Tibial nerve (tissue), 4 donors: Measurements from ENCODE around the gene PLEKHS1. TPM values are rescaled to one million over a fixed set of nuclear protein-coding genes. Genes with fewer than 3 reads are reported as not detected.

ENCODE experiments used
- DNase-seq, 2 donors: peaks; one replicate each; pipeline ENCODE4 v3.0.0-alpha.2; 2019; ENCODE audit warnings: low spot score in 2 of 2
- H3K27ac ChIP-seq, 4 donors: fragments of 200-600 bp; sonication (generic) in 3 of 4; one replicate each; pipeline ENCODE4 v1.5.1; 2017 to 2019; ENCODE audit warnings: mild to moderate bottlenecking in 1 of 4
- H3K27me3 ChIP-seq, 2 donors: fragments of 200-600 bp; sonication (generic) in 1 of 2; one replicate each; pipeline versions ENCODE4 v1.5.1 to v1.6.0; 2017 to 2019
- H3K36me3 ChIP-seq, 3 donors: fragments of 200-600 bp; sonication (generic); one replicate each; pipeline ENCODE4 v1.5.1; 2018 to 2019
- H3K4me1 ChIP-seq, 4 donors: fragments of 200-600 bp; sonication (generic) in 3 of 4; one replicate each; pipeline ENCODE4 v1.5.1; 2017 to 2019
- H3K4me3 ChIP-seq, 4 donors: fragments of 200-600 bp; sonication (generic) in 3 of 4; one replicate each; pipeline ENCODE4 v1.5.1; 2017 to 2019; ENCODE audit warnings: mild to moderate bottlenecking in 1 of 4, moderate library complexity in 1 of 4
- H3K9me3 ChIP-seq, 4 donors: fragments of 200-600 bp; sonication (generic) in 3 of 4; one replicate each; pipeline ENCODE4 v1.5.1; 2017 to 2019
- EP300 ChIP-seq, 2 donors: sonication (generic); formaldehyde crosslinking; IDR thresholded peaks; one replicate each; pipeline ENCODE4 v1.6.1; 2017; ENCODE audit warnings: antibody characterized with exemption in 2 of 2, mild to moderate bottlenecking in 1 of 2
- POLR2A ChIP-seq, 2 donors: fragments of 450-650 bp; IDR thresholded peaks; one replicate each; pipeline ENCODE4 v1.6.1; 2017; ENCODE audit warnings: antibody characterized with exemption in 2 of 2, mild to moderate bottlenecking in 2 of 2, moderate library complexity in 2 of 2
- WGBS, 2 donors: methylation state at CpG; one replicate each; pipeline ENCODE4 v1.1.5; 2018; 5-methylcytosine and 5-hydroxymethylcytosine counted together
- total RNA-seq, 4 donors: library from RNA; depleted of rRNA; stranded (reverse); fragments of >200 nt; gene quantifications; one replicate each; pipeline ENCODE4 v1.1.0, GENCODE V29; 2016
- TF ChIP-seq, protein P1 (sequence below), 5 experiments: fragments of 200-600 bp in 3 of 5; fragments of 450-650 bp in 2 of 5; sonication (generic) in 3 of 5; IDR thresholded peaks; one replicate each; pipeline ENCODE4 v1.5.1; 2016 to 2019; ENCODE audit warnings: antibody characterized with exemption in 5 of 5, mild to moderate bottlenecking in 3 of 5, moderate library complexity in 2 of 5

PLEKHS1 gene
- total RNA-seq, 4 donors from 2014 or later: not detected

DNA sequence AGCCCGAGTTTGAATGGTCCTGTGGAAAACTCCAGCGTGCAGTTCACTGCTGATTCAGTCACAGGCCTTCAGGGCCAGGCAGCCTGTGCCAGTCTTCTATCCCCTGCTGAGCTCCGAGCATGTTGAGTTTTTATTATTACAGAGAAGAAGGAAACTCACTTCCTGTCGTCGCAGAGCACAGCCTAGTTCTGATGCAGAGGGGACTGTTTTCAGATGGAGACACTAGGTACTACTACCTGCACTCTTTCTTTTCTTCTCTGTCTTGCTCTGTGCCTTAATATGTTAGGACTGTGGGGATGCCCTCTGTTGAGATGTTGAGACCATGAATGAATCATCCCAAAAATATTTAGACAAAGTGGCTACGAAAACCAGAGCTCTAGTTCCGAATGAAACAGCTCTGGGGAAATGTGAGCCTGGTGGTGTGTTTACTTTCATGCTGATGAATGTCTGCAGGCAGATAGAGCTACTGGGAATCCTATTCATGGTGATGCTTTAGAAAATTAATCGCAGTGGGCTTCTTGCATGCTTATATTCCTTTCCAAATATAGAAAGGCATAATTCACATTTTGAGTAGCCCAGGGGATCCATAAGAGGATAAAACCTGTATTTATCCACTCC lies 42.2 kb upstream of the PLEKHS1 start:
- Histone ChIP-seq H3K4me3 (no peak overlapping the region), H3K27me3 (no peaks in the 10 kb centered on the region), H3K4me1 (peaks cover 0 to 55% (median 4%) of the 10 kb centered on the region in 4 donors), H3K9me3 (no peaks in the 10 kb centered on the region), H3K27ac (no peak overlapping the region), H3K36me3 (peaks cover 0 to 18% (median 0%) of the 10 kb centered on the region in 3 donors)
- WGBS, 2 donors: 38 to 40% methylated on average over 8 of the region's 8 CpGs
- DNase-seq: no peak
- no peak for TF ChIP-seq EP300 (IDR thresholded peaks at IDR 0.05)
- no peak for TF ChIP-seq POLR2A (IDR thresholded peaks at IDR 0.05)
- TF ChIP-seq, protein P1, sequence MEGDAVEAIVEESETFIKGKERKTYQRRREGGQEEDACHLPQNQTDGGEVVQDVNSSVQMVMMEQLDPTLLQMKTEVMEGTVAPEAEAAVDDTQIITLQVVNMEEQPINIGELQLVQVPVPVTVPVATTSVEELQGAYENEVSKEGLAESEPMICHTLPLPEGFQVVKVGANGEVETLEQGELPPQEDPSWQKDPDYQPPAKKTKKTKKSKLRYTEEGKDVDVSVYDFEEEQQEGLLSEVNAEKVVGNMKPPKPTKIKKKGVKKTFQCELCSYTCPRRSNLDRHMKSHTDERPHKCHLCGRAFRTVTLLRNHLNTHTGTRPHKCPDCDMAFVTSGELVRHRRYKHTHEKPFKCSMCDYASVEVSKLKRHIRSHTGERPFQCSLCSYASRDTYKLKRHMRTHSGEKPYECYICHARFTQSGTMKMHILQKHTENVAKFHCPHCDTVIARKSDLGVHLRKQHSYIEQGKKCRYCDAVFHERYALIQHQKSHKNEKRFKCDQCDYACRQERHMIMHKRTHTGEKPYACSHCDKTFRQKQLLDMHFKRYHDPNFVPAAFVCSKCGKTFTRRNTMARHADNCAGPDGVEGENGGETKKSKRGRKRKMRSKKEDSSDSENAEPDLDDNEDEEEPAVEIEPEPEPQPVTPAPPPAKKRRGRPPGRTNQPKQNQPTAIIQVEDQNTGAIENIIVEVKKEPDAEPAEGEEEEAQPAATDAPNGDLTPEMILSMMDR (IDR thresholded peaks at IDR 0.05): no peak

DNA sequence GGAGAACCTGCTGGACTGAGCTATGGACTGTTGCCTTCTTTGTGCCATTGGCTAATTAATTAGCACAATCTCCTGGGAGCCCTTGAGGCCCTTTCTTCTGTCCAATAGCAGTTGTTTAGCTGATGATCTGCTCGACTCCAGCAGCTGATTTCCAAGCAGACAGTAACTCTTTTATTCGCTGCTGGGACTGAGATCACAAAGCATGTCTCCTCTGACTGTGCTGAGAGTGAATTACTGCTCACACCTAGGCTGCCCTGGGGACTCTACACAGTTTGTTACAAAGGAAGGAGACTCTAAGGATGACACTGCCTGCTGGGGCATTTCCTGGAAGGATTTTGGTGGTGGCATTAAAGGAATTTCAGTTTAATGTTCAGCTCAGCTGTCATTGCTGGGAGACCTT lies 40.3 kb upstream of the PLEKHS1 start:
- 28 to 48% methylated on average over 2 of the region's 2 CpGs for WGBS, 2 donors
- H3K27ac ChIP-seq: no peak overlapping the region

DNA sequence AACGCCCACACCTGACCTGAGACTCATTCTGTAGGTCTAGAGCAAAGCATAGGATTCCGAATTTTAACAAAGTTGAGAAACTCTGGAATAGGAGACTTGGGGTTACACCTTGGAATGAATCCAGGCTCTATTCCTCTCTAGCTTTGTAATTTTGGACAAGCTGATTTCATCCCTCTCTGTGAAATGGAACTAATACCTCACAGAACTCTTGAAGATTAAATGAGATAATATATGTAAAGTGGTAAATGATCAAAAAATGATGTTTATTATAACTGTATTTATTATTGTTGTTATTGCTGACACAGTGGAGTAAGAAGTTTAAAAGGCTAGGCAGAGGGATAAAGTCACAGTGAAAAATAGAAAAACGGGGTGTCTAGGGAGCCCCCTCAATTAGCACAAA lies 39.5 kb upstream of the PLEKHS1 start:
- H3K27me3 ChIP-seq: no peaks in the 10 kb centered on the region
- DNase-seq: no peak
- 91 to 94% methylated on average over 3 of the region's 3 CpGs for WGBS, 2 donors
- TF ChIP-seq POLR2A (IDR thresholded peaks at IDR 0.05) (no peak), EP300 (IDR thresholded peaks at IDR 0.05) (no peak)
- TF ChIP-seq, protein P1 (IDR thresholded peaks at IDR 0.05): no peak
- no peaks in the 10 kb centered on the region for H3K9me3 ChIP-seq
- H3K4me3 ChIP-seq: no peak overlapping the region
- H3K4me1 ChIP-seq: peaks cover 0 to 33% (median 0%) of the 10 kb centered on the region in 4 donors
- no peak overlapping the region for H3K27ac ChIP-seq
- peaks cover 0 to 37% (median 0%) of the 10 kb centered on the region in 3 donors for H3K36me3 ChIP-seq

More for the DNA sequence above, 40.3 kb upstream of the PLEKHS1 start:
- Histone ChIP-seq H3K4me1 (peaks cover 0 to 41% (median 1%) of the 10 kb centered on the region in 4 donors), H3K27me3 (no peaks in the 10 kb centered on the region), H3K4me3 (no peak overlapping the region), H3K9me3 (no peaks in the 10 kb centered on the region), H3K36me3 (peaks cover 0 to 35% (median 0%) of the 10 kb centered on the region in 3 donors)
- DNase-seq: no peak
- TF ChIP-seq, protein P1 (IDR thresholded peaks at IDR 0.05): no peak
- no peak for TF ChIP-seq EP300 (IDR thresholded peaks at IDR 0.05)
- TF ChIP-seq POLR2A (IDR thresholded peaks at IDR 0.05): no peak

DNA sequence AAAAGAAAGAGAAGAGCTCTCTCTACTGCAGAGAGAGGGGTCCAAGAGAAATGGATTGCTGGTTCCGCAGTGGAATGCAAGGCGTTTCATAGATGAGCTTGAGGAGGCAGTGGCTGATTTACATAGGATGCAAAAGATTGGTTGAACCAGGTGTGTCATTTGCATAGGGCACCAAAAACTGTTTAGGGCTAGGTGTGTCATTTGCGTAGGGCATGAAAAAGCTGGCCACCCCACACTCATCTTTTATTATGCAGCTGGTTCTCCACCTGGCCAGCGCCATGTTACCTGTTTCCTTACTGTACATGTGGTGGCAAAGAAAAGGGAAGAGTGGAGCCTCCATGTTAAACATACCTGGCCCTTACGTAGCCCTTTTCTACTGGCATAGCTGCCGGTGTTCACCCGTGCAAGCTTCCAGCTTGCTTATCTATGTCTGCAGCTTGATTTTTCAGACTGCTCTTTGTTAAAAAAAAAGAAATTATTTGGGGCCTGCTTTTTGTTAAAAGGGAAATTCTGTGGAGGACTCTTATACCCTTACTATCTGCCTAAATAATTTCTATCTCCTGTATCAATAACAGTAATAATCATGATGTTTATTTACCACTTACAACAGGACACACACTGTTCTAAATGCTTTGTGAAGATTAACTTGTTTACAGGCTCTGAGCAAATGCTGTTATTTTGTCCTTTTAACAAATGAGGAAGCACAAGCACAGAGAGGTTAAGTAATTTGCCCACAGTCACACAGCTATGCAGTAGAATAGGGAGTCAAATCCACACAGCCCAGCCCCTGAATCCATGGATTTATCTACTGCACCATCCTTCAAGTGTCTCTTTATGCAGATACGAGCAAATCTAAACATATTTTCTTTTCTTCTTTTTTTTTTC lies 38.5 kb upstream of the PLEKHS1 start:
- TF ChIP-seq POLR2A (IDR thresholded peaks at IDR 0.05): no peak
- WGBS, 2 donors: 80 to 88% methylated on average over 8 of the region's 8 CpGs

DNA sequence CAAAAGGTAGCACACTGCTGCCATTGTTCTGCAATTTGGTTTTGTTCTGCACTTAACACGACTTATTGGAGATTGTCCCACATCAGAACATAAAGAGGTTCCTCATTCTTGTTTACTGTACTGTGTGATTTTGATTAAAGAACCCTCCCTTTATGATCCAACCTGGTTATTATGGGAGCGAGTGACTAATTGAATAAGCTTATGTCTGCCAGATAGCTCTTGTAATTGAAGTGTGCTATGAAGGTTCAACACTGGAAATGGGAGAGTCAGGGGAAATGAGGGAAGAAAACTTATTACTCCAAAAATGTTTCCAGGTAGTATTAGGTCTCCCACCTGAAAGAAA lies 37.9 kb upstream of the PLEKHS1 start:
- WGBS, 2 donors: 45 to 61% methylated on average over 2 of the region's 2 CpGs
- no peak for TF ChIP-seq EP300 (IDR thresholded peaks at IDR 0.05)
- TF ChIP-seq POLR2A (IDR thresholded peaks at IDR 0.05): no peak
- TF ChIP-seq, protein P1 (IDR thresholded peaks at IDR 0.05): no peak
- DNase-seq: no peak
- no peaks in the 10 kb centered on the region for H3K9me3 ChIP-seq
- no peaks in the 10 kb centered on the region for H3K27me3 ChIP-seq
- H3K4me1 ChIP-seq: peaks cover 0 to 27% (median 0%) of the 10 kb centered on the region in 4 donors
- H3K4me3 ChIP-seq: no peak overlapping the region
- H3K36me3 ChIP-seq: peaks cover 0 to 48% (median 0%) of the 10 kb centered on the region in 3 donors
- no peak overlapping the region for H3K27ac ChIP-seq

More for the DNA sequence above, 38.5 kb upstream of the PLEKHS1 start:
- Histone ChIP-seq H3K4me3 (no peak overlapping the region), H3K9me3 (no peaks in the 10 kb centered on the region), H3K4me1 (peaks cover 0 to 27% (median 0%) of the 10 kb centered on the region in 4 donors), H3K36me3 (peaks cover 0 to 46% (median 0%) of the 10 kb centered on the region in 3 donors), H3K27ac (no peak overlapping the region), H3K27me3 (no peaks in the 10 kb centered on the region)
- DNase-seq: no peak
